Fibroblast of villous mesenchyme (primary cell): ENCODE measurements around the gene HDDC3. TPM values are rescaled to one million over a fixed set of nuclear protein-coding genes. Genes with fewer than 3 reads are reported as not detected.

Experiments used
- DNase-seq: peaks from one replicate; pipeline ENCODE4 v3.0.0-alpha.2; 2010; ENCODE audit warnings: low read depth
- H3K4me3 ChIP-seq: 2 replicates; pipeline ENCODE4 v1.5.1; 2011; ENCODE audit warnings: low read depth, mild to moderate bottlenecking, low read length
- CTCF ChIP-seq: IDR thresholded peaks from 2 replicates; pipeline ENCODE4 v1.5.1; 2012; ENCODE audit warnings: low read depth, mild to moderate bottlenecking, low read length; ENCODE audit not compliant: insufficient read depth
- total RNA-seq: library from RNA; depleted of rRNA; stranded (reverse); fragments of >200 nt; gene quantifications from 2 replicates; pipeline ENCODE4 v1.2.3, GENCODE V29; 2012

Gene HDDC3
- total RNA-seq, 1 donor: 9.5 TPM

- no peak overlapping the region for H3K4me3 ChIP-seq
- no peak for DNase-seq
- TF ChIP-seq CTCF: no peak
Measured at GRCh38 chr15:90918034-90918788, 14.1 kb downstream of the HDDC3 start.

GRCh38 chr15:90917569-90917968, 14.8 kb downstream of the HDDC3 start:
- H3K4me3 ChIP-seq: no peak overlapping the region
- DNase-seq: no peak
- no peak for TF ChIP-seq CTCF

GRCh38 chr15:90916461-90916860, 15.9 kb downstream of the HDDC3 start:
- H3K4me3 ChIP-seq: no peak overlapping the region
- no peak for DNase-seq
- TF ChIP-seq CTCF: no peak

GRCh38 chr15:90915808-90916440, 16.4 kb downstream of the HDDC3 start:
- no peak overlapping the region for H3K4me3 ChIP-seq
- no peak for TF ChIP-seq CTCF
- peak; percentile 32 for DNase-seq

- TF ChIP-seq CTCF: no peak
- no peak for DNase-seq
- H3K4me3 ChIP-seq: no peak overlapping the region
Measured at GRCh38 chr15:90915216-90915807, 17.0 kb downstream of the HDDC3 start.

GRCh38 chr15:90914305-90915080, 17.9 kb downstream of the HDDC3 start:
- DNase-seq: no peak
- TF ChIP-seq CTCF: no peak
- no peak overlapping the region for H3K4me3 ChIP-seq
